Natural killer cell (primary cell): ENCODE measurements around the gene CSNK1G1. TPM values are rescaled to one million over a fixed set of nuclear protein-coding genes. Genes with fewer than 3 reads are reported as not detected.
"Not testable (repeated sequence)": the region's sequence is repeated elsewhere in the genome, so short reads cannot be mapped to it uniquely, and the experiment has no call there.

Source experiments
- ATAC-seq, 3 donors: fragments of 150-1000 bp in 2 of 3; fragments of 200-7000 bp in 1 of 3; cut with Tn5 transposase; 1 replicate in 1 of 3; 2 replicates in 2 of 3; pipeline ENCODE4 v1.10.0; 2021; ENCODE audit warnings: mild to moderate bottlenecking in 2 of 3, moderate library complexity in 2 of 3
- DNase-seq, 2 donors: peaks; one replicate each; pipeline versions ENCODE4 v3.0.0 to v3.0.0-alpha.2; 2013 to 2021; ENCODE audit warnings: mixed read lengths in 1 of 2
- H3K27ac ChIP-seq: one replicate; pipeline ENCODE4 v1.5.1; 2013; ENCODE audit warnings: mild to moderate bottlenecking, low read length
- H3K27me3 ChIP-seq: one replicate; pipeline ENCODE4 v1.6.1; 2013; ENCODE audit warnings: low read length; ENCODE audit not compliant: control insufficient read depth, insufficient read depth
- H3K36me3 ChIP-seq: one replicate; pipeline ENCODE4 v1.6.1; 2013; ENCODE audit warnings: low read length; ENCODE audit not compliant: control insufficient read depth, insufficient read depth
- H3K4me1 ChIP-seq: one replicate; pipeline ENCODE4 v1.6.1; 2013; ENCODE audit warnings: low read length; ENCODE audit not compliant: control insufficient read depth, insufficient read depth
- H3K4me3 ChIP-seq: one replicate; pipeline ENCODE4 v1.5.1; 2013; ENCODE audit warnings: low read length
- H3K9me3 ChIP-seq: one replicate; pipeline ENCODE4 v1.6.1; 2013; ENCODE audit warnings: low read length; ENCODE audit not compliant: control insufficient read depth, insufficient read depth
- H3K27ac Mint-ChIP-seq, 2 donors: one replicate each; pipeline ENCODE4 v1.8.0; 2022; ENCODE audit warnings: mild to moderate bottlenecking in 2 of 2, mixed read lengths in 2 of 2, moderate library complexity in 1 of 2
- H3K27me3 Mint-ChIP-seq, 2 donors: one replicate each; pipeline ENCODE4 v1.8.0; 2022; ENCODE audit warnings: low read depth in 2 of 2, mixed read lengths in 2 of 2
- H3K36me3 Mint-ChIP-seq: one replicate; pipeline ENCODE4 v1.8.0; 2022; ENCODE audit warnings: mixed read lengths
- H3K4me1 Mint-ChIP-seq, 2 donors: one replicate each; pipeline ENCODE4 v1.8.0; 2022; ENCODE audit warnings: mixed read lengths in 2 of 2
- H3K4me3 Mint-ChIP-seq: one replicate; pipeline ENCODE4 v1.8.0; 2022; ENCODE audit warnings: mild to moderate bottlenecking, moderate library complexity, mixed read lengths
- H3K9me3 Mint-ChIP-seq, 2 donors: one replicate each; pipeline ENCODE4 v1.8.0; 2022; ENCODE audit warnings: mixed read lengths in 2 of 2
- WGBS: methylation state at CpG from one replicate; pipeline ENCODE4 v1.1.7; 2013; ENCODE audit warnings: missing lambda C conversion rate; ENCODE audit not compliant: insufficient coverage; 5-methylcytosine and 5-hydroxymethylcytosine counted together
- intact Hi-C: fragments of 100-400 bp; cut with micrococcal nuclease; formaldehyde crosslinking; loops from one replicate; pipeline ENCODE4 v1.14.2; 2022
- total RNA-seq, 4 donors: library from RNA; stranded (reverse); fragments of 120-200 nt in 1 of 4; gene quantifications; one replicate each; pipeline versions ENCODE4 v1.2.3 to v1.2.4, GENCODE V29; 2013 to 2022
- TF ChIP-seq, protein P1 (sequence below): fragments of 200-600 bp; IDR thresholded peaks from one replicate; pipeline ENCODE4 v1.8.0; 2022; ENCODE audit warnings: antibody characterized with exemption

The CSNK1G1 gene
- total RNA-seq, 3 donors from 2014 or later (not counting 1 experiment from before 2014, with no cell fraction given), result 26.2 to 36.8 (median 34.0) TPM

DNA sequence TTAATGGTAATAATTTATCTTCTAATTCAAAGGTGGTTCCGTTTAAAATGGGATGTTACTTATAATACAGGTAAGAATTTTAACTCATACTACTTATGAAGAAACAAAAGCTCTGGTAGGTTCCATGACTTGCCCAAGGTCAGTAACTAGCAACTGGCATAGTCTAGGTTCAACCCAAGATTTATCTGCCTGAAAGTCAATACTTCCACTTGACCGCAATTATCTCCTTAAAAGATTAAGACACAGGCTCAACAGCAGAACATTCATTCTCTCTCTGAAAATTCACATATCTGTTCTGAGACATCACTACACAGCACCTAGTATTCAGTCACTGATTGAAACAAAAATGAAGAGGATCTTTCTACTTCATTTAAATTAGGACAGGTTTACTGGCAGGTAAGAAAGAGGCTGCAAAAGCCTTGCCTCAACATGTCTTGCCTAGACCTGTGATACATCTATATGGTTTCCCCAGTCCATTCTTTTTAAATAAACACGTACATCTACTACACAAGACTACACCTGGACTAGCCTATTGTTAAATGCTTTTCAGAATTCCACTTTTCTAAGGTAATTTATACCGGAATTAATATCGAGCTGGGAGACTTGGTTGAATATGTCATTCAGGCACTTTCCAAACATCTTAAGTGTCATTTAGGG lies 1.2 kb downstream of the CSNK1G1 start:
- Histone ChIP-seq H3K36me3 (no peaks in the 10 kb centered on the region), H3K27me3 (no peaks in the 10 kb centered on the region), H3K4me3 (peak overlapping the region; percentile 84), H3K4me1 (peaks cover 8% of the 10 kb centered on the region), H3K9me3 (no peaks in the 10 kb centered on the region), H3K27ac (peak overlapping the region; percentile 22)
- Mint-ChIP-seq H3K27ac (peak overlapping the region; percentile 79 to 85), H3K4me1 (peaks cover 17 to 27% of the 10 kb centered on the region in 2 donors), H3K4me3 (peak overlapping the region; percentile 91), H3K36me3 (no peaks in the 10 kb centered on the region), H3K9me3 (no peaks in the 10 kb centered on the region), H3K27me3 (no peaks in the 10 kb centered on the region)
- intact Hi-C loops, result no loop called here
- DNase-seq (peak in 1 of 2 donors; percentile 10), ATAC-seq (no peak)
- TF ChIP-seq, protein P1, sequence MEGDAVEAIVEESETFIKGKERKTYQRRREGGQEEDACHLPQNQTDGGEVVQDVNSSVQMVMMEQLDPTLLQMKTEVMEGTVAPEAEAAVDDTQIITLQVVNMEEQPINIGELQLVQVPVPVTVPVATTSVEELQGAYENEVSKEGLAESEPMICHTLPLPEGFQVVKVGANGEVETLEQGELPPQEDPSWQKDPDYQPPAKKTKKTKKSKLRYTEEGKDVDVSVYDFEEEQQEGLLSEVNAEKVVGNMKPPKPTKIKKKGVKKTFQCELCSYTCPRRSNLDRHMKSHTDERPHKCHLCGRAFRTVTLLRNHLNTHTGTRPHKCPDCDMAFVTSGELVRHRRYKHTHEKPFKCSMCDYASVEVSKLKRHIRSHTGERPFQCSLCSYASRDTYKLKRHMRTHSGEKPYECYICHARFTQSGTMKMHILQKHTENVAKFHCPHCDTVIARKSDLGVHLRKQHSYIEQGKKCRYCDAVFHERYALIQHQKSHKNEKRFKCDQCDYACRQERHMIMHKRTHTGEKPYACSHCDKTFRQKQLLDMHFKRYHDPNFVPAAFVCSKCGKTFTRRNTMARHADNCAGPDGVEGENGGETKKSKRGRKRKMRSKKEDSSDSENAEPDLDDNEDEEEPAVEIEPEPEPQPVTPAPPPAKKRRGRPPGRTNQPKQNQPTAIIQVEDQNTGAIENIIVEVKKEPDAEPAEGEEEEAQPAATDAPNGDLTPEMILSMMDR, result no peak
- WGBS, result 35% methylated on average over 4 of the region's 5 CpGs

DNA sequence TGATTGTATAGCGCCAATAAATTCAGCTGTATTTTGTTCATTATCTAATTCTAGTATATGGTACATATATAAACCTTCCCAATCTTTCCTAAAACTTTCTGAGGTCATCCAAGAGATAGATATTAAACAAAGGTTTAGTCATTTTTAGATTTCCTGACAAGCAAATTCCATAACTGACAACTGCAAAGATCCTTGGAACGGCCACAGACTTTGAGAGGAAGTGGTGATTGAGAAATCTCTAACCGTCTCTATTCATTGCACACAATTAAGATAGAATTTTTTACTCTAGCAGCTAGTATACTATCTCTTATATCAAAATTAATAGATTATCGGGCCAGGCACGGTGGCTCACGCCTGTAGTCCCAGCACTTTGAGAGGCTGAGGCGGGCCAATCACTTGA lies 4.7 kb downstream of the CSNK1G1 start:
- H3K36me3 Mint-ChIP-seq, result no peaks in the 10 kb centered on the region

DNA sequence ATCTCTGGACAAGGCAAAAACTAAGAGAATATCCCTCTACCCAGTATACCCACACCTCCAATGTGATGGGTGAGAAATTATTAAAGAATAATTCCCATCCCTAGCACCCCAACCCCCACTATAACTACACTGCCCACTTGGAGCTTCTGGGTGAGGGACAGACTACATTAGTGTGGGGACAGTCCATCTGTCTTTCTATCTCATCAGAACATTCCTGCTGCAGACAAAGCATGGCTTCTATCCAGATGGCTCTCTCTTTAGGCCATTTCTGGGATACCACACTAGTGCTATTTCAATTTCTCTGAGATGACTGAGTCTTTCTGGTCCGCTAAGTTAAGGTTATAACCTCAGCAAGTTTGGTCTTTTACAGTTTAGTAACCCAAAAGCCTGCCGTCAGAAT lies 6.6 kb downstream of the CSNK1G1 start:
- H3K4me1 ChIP-seq, result no peaks in the 10 kb centered on the region
- H3K9me3 ChIP-seq, result no peaks in the 10 kb centered on the region
- H3K27ac Mint-ChIP-seq, result no peak overlapping the region
- H3K36me3 Mint-ChIP-seq, result no peaks in the 10 kb centered on the region
- no peak overlapping the region for H3K4me3 ChIP-seq
- no peaks in the 10 kb centered on the region for H3K9me3 Mint-ChIP-seq
- H3K4me1 Mint-ChIP-seq, result peaks cover 12 to 13% of the 10 kb centered on the region in 2 donors
- no peak for ATAC-seq
- intact Hi-C loops, result no loop called here
- TF ChIP-seq, protein P1, result no peak
- WGBS, result 100% methylated on average over 2 of the region's 2 CpGs
- H3K27me3 Mint-ChIP-seq, result no peaks in the 10 kb centered on the region
- no peak overlapping the region for H3K27ac ChIP-seq
- H3K27me3 ChIP-seq, result no peaks in the 10 kb centered on the region
- no peak for DNase-seq
- H3K4me3 Mint-ChIP-seq, result no peak overlapping the region
- peaks cover 2% of the 10 kb centered on the region for H3K36me3 ChIP-seq

More for the DNA sequence above, 4.7 kb downstream of the CSNK1G1 start:
- Histone ChIP-seq H3K27ac (no peak overlapping the region), H3K27me3 (no peaks in the 10 kb centered on the region), H3K4me1 (peaks cover 8% of the 10 kb centered on the region), H3K4me3 (no peak overlapping the region), H3K36me3 (peaks cover 2% of the 10 kb centered on the region), H3K9me3 (no peaks in the 10 kb centered on the region)
- no peaks in the 10 kb centered on the region for H3K27me3 Mint-ChIP-seq
- 90% methylated on average over 5 of the region's 7 CpGs for WGBS
- DNase-seq (no peak), ATAC-seq (no peak)
- no peak overlapping the region for H3K27ac Mint-ChIP-seq
- peaks cover 21 to 22% of the 10 kb centered on the region in 2 donors for H3K4me1 Mint-ChIP-seq
- TF ChIP-seq, protein P1, result no peak
- H3K9me3 Mint-ChIP-seq, result no peaks in the 10 kb centered on the region
- H3K4me3 Mint-ChIP-seq, result no peak overlapping the region
- intact Hi-C loops, result no loop called here

DNA sequence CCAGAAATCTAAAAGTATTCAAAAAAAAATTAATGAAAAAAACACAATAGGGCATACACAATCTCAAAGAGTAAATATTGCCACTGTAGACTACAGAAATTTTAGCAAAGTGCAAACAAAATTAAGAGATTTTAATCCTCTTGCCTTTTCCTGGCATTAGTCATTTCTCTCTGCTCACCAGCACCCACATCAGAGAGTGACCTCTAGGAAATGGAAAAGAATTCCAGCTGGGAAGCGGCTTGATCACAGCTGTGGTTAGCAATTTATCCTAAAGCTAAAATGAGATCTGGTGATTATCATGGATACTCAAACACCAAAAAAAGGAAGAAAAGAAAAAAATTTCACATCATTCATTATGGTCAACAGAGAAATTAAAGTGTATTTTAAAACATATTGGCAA lies 7.5 kb downstream of the CSNK1G1 start:
- H3K4me1 Mint-ChIP-seq, result peaks cover 13 to 17% of the 10 kb centered on the region in 2 donors
- intact Hi-C loops, result no loop called here
- no peak for ATAC-seq
- no peak overlapping the region for H3K4me3 Mint-ChIP-seq
- Histone ChIP-seq H3K4me1 (no peaks in the 10 kb centered on the region), H3K9me3 (no peaks in the 10 kb centered on the region), H3K27ac (no peak overlapping the region), H3K4me3 (no peak overlapping the region), H3K27me3 (no peaks in the 10 kb centered on the region), H3K36me3 (peaks cover 2% of the 10 kb centered on the region)
- no peaks in the 10 kb centered on the region for H3K9me3 Mint-ChIP-seq
- no peaks in the 10 kb centered on the region for H3K36me3 Mint-ChIP-seq
- no CpG with 5 or more reads among the region's 1 CpG for WGBS
- TF ChIP-seq, protein P1, result no peak
- H3K27ac Mint-ChIP-seq, result no peak overlapping the region
- no peaks in the 10 kb centered on the region for H3K27me3 Mint-ChIP-seq
- no peak for DNase-seq

DNA sequence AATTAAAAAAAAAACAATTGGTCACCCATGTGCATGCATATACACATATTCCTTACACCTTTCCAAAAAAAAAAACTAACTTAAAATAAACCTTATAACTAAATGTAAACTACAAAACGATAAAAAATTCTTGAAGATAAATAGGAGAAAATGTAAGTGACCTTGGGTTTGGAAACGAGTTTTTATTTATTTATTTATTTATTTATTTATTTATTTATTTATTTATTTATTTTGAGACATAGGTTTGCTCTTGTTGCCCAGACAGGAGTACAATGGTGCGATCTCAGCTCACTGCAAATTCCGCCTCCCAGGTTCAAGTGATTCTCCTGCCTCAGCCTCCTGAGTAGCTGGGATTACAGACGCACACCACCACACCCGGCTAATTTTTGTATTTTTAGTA lies 9.7 kb downstream of the CSNK1G1 start:
- not testable (repeated sequence) for ATAC-seq
- 100% methylated on average over 4 of the region's 6 CpGs for WGBS

More for the DNA sequence above, 9.7 kb downstream of the CSNK1G1 start:
- H3K36me3 Mint-ChIP-seq, H3K4me3 ChIP-seq, H3K27ac Mint-ChIP-seq, H3K9me3 ChIP-seq, H3K4me1 ChIP-seq, H3K27me3 Mint-ChIP-seq, H3K27ac ChIP-seq, H3K4me3 Mint-ChIP-seq, H3K9me3 Mint-ChIP-seq, H3K27me3 ChIP-seq, intact Hi-C loops, DNase-seq: not testable (repeated sequence)
- H3K36me3 ChIP-seq, result peaks cover 13% of the 10 kb centered on the region
- H3K4me1 Mint-ChIP-seq, result peaks cover 15 to 33% of the 10 kb centered on the region in 2 donors
